Measurements from ENCODE around the gene PRRT1B.
A peak's percentile ranks its signal among the peaks of the same experiment; 100 is the strongest.
"Not testable (repeated sequence)": the region's sequence is repeated elsewhere in the genome, so short reads cannot be mapped to it uniquely, and the experiment has no call there.

PRRT1B gene

GRCh38 chr9:131539223-131539923 is 6.0 kb upstream of the PRRT1B start:
- DNase-seq (ENCODE audit: low read depth in 2 of 2), result no peak
- TF ChIP-seq, protein P1, sequence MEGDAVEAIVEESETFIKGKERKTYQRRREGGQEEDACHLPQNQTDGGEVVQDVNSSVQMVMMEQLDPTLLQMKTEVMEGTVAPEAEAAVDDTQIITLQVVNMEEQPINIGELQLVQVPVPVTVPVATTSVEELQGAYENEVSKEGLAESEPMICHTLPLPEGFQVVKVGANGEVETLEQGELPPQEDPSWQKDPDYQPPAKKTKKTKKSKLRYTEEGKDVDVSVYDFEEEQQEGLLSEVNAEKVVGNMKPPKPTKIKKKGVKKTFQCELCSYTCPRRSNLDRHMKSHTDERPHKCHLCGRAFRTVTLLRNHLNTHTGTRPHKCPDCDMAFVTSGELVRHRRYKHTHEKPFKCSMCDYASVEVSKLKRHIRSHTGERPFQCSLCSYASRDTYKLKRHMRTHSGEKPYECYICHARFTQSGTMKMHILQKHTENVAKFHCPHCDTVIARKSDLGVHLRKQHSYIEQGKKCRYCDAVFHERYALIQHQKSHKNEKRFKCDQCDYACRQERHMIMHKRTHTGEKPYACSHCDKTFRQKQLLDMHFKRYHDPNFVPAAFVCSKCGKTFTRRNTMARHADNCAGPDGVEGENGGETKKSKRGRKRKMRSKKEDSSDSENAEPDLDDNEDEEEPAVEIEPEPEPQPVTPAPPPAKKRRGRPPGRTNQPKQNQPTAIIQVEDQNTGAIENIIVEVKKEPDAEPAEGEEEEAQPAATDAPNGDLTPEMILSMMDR (IDR thresholded peaks at IDR 0.05; ENCODE audit: low read depth, low read length), result no peak

GRCh38 chr9:131543141-131543540 is 2.2 kb upstream of the PRRT1B start:
- DNase-seq (ENCODE audit: low read depth in 2 of 2), result no peak
- H3K4me3 ChIP-seq (replicated peaks in 1 of 2; ENCODE audit: low read depth in 2 of 2, low read length in 2 of 2), result no peak overlapping the region
- TF ChIP-seq, protein P1 (IDR thresholded peaks at IDR 0.05; ENCODE audit: low read depth, low read length), result no peak

More at GRCh38 chr9:131539223-131539923, 6.0 kb upstream of the PRRT1B start:
- H3K4me3 ChIP-seq (replicated peaks in 1 of 2; ENCODE audit: low read depth in 2 of 2, low read length in 2 of 2), result no peak overlapping the region

DNA sequence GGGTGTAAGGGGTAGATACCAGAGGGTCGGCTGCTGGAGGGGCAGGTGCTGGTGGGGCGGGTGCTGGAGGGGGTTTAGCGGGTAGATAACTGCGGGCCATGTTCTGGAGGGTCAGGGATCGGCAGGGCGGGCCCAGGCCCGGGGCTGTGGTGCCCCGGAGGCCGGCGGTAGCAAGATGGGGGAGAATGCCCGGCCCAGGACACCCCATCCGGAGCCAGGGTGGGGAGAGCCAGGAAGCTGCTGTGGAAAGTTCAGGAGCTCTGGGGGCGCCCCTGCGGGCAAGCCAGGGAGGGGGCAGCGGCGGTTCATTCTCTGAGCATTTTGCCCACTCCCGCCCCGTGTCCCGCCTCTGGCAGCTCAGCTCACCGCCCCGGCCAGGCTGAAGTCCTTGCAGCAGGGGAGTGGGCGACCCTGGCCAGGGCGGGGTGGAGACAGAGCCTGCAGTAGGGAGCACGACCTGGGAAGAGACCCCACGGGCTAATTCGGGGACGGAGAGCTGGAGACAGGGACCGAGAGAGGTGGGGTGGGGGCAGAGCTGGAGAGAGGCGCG is 538 bp downstream of the PRRT1B start:
- TF ChIP-seq, protein P1 (IDR thresholded peaks at IDR 0.05; ENCODE audit: low read depth, low read length), result no peak
- no peak for DNase-seq (ENCODE audit: low read depth in 2 of 2)
- no peak overlapping the region for H3K4me3 ChIP-seq (replicated peaks in 1 of 2; ENCODE audit: low read depth in 2 of 2, low read length in 2 of 2)

GRCh38 chr9:131546336-131547084 is 1.2 kb downstream of the PRRT1B start:
- H3K4me3 ChIP-seq (replicated peaks in 1 of 2; ENCODE audit: low read depth in 2 of 2, low read length in 2 of 2), result peak overlapping the region; percentile 19 to 32
- TF ChIP-seq, protein P1 (IDR thresholded peaks at IDR 0.05; ENCODE audit: low read depth, low read length), result peak; percentile 1
- no peak for DNase-seq (ENCODE audit: low read depth in 2 of 2)

DNA sequence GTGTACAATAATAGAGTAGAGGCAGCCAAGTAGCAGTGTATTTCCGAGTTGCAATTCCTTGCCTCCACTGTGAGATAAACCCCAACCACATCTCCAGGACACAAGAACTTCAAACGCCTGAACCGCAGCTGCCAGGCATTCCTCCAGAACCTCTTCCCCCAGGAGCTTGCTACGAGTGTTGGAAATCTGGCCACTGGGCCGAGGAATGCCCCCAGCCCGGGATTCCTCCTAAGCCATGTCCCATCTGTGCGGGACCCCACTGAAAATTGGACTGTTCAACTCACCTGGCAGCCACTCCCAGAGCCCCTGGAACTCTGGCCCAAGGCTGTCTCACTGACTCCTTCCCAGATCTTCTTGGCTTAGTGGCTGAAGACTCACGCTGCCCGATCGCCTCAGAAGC is 3.9 kb downstream of the PRRT1B start:
- DNase-seq (ENCODE audit: low read depth in 2 of 2); H3K4me3 ChIP-seq (replicated peaks in 1 of 2; ENCODE audit: low read depth in 2 of 2, low read length in 2 of 2): not testable (repeated sequence)

DNA sequence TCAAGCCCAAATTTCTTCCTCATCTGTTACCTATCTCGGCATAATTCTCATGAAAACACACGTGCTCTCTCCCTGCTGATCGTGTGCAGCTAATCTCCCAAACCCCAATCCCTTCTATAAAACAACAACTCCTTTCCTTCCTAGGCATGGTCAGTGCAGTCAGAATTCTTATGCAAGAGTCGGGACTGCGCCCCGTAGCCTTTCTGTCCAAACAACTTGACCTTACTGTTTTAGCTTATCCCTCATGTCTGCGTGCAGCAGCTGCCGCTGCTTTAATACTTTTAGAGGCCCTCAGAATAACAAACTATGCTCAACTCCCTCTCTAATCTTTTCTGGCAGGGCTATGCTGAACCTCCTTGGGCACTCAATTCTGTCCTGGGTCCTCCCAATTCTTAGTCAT is 5.1 kb downstream of the PRRT1B start:
- DNase-seq (ENCODE audit: low read depth in 2 of 2), result not testable (repeated sequence)

GRCh38 chr9:131552030-131552429 is 6.7 kb downstream of the PRRT1B start:
- no peak overlapping the region for H3K4me3 ChIP-seq (replicated peaks in 1 of 2; ENCODE audit: low read depth in 2 of 2, low read length in 2 of 2)
- TF ChIP-seq, protein P1 (IDR thresholded peaks at IDR 0.05; ENCODE audit: low read depth, low read length), result no peak
- DNase-seq (ENCODE audit: low read depth in 2 of 2), result no peak

More for the DNA sequence above, 5.1 kb downstream of the PRRT1B start:
- not testable (repeated sequence) for H3K4me3 ChIP-seq (replicated peaks in 1 of 2; ENCODE audit: low read depth in 2 of 2, low read length in 2 of 2)

Measured in cardiac fibroblast (primary cell).